ENCODE data around the gene KIFC3.
A peak's percentile ranks its signal among the peaks of the same experiment; 100 is the strongest.

The KIFC3 gene

DNA sequence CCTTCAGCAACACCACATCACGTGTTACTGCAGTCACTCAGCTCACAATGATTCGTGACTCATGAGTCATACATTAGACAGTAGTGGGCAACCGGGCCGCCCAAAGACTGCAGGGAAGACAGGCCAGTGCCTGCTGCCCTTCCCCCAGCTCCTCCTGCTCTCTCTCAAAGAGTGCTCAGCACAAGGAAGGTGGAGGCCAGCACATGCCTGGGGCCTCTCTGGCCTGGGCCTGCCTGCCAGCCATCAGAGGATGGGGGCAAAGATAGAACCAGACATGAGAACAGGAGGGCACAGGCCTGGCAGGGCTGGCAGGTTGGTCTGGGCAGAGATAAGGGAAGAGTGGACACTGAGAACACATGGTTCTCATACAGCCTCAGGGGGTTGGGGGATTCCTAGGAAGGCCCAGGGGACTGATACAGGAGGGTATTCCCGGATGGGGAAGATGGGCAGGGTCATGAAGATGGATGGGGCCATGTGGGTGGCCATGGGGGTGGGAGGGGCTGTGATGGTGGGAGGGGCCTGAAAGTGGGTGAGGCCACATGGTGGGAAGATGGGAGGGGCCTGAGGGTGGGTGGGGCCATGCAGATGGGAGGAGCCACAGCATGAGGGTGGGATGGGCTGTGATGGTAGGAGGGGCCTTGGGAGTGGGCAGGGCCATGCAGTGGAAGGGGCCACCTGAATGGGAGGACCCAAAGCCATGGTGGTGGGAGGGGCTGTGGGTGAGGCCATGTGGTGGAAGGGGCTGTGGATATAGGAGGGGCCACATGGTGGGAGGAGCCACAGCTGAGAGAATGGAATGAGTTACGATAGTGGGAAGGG is 37.7 kb downstream of the KIFC3 start:
- no peak for DNase-seq

DNA sequence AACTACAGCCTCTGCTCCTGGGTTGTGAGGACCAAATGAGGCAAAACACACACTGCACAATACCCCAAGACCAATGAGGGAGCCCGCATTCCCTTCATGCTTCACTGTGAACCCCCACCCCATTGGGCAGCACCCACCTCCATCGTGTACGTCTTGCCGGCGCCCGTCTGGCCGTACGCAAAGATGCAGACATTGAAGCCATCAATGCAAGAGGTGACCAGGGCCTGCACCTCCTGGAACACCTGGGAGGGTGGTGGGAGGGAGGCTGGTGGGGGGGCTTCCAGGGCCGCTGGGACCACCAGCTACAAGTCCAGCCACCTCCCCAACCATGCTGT is 38.3 kb downstream of the KIFC3 start:
- DNase-seq, result no peak

DNA sequence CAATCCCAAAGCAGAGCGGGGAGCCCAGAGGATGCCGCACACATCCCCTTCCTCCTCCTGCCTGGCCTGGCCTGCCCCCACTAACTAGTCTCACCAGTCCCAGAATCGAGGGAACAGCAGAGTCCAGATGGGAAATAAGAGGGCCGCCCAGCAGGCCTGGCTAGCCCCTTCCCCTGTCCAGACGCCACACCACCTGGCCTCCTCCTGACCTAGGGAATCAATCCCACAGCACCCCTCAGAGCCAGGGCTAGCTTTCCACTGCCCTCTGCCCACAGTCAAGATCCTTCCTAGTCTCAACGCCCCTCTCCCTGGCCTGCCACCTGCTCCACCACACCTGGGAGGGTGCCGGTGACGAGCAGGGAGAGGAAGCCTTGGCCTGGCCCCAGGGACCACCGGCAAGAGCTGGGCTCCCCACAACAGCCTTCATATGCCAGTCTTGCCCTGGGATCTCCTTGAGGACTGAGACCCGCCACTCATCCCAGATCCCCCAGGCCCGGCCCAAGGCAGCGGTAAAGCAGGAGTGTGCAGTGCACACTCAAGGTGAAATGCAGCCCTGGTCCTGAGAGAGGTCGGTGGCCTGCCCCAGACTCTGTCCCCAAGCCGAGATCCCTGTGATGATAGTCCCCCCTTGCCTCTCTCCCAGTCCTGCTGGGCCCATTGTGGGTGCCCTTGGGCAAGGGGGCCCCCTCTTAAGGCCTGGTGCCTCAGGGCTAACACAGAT is 38.8 kb downstream of the KIFC3 start:
- no peak for DNase-seq

DNA sequence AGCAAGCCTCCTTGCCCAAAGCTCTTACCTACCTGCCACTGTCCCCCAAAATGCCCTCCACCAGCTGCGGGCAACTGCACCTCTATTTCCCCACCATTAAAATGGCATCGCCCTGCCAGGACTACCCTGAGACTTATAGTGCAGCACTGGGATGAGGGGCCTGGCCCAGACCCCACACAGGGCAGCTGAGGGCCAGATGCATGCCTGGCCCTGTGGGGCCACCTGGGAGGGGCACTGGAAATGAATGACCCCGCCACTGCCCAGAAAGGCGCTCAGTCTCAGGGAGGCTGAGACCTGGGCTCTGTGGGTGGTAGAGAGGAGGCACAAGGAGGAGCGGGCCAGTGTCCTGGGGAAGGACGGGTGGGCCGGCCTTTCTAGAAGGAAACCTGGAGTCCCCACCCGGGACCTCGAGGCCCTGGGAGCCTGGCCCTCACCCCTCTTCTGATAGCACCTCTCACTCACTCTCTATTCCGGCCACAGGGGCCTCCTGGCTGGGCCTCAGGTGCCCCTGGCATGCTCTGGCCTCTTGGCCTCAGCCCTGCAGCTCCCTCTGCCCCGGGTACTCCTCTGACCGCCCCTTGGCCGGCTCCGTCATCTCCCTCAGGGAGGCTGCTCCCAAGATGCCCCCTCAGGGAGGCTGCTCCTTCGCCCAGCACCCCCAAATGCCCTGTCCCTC is 39.8 kb downstream of the KIFC3 start:
- no peak for DNase-seq

DNA sequence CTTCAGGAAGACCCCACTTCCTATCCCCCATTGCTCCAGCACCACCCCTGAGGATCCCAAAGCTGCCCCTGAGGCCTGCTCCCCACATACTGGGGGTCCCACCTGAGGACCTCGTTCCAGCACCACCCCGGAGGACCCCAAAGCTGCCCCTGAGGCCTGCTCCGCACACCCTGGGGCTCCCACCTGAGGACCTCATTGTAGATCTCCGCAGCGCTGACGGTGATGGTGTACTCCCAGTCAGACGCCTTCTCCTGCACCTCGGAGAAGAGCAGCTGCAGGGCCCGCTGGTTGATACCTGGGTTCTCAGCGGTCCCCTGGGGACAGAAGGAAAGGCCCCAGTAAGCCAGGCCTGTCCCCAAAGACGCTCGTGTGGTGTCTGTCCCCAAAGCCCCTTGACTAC is 40.3 kb downstream of the KIFC3 start:
- no peak for DNase-seq

DNA sequence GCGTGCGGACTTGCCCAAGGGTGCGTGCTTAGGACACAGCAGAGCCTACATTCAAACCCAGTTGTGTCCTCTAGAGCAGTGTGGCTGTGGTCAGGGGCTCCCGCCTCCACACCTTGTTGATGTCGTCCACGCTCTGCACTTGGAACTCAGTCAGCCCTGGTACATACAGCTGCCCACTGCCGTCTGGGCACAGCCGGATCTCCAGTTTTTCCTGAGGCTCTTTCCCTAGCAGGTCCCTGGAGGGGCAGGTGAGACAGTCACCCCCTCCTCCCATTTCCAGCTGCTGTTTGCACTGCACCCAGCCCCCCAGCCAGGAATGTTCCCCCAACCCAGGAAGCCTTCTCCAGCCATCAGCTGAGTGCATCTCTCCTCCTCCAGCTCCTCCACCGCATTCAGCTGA is 41.0 kb downstream of the KIFC3 start:
- no peak for DNase-seq

DNA sequence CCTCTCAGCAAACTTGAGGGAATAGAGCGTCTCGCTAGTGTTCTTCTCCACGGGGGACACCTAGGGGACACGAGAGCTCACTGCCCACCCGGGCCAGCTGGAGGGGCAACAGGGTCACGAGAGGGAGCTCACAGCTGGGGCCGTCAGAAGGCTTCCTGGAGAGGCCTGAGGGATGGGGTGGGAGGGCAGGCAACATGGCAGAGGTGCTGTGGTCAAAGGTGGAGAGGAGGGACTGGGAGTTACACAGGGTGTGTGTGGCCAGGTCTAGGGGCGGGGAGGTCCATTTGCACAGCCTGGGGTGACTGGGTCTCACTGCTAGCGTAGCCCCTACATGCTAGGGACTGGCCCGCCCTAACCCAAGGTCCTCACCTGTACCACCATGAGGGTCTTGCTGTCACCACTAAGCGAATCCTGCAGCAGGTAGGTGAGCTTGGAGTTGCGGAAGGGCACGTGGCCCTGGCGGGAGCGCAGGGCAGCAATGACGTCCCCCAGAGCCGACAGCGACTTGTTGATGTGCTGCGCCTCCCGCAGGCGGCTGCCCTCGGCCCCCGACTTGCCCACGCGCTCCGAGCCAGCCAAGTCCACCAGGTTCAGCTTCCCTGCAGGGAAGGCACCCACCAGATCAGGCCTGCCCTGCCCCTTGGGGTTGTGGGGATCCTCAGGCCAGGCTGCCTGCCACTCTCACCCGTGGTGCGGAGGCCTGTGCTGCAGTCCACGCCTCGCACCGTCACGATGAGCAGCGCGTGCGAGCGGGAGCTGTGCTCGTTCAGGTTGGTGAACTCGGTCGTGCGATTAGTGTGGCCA is 41.7 kb downstream of the KIFC3 start:
- DNase-seq, result no peak

DNA sequence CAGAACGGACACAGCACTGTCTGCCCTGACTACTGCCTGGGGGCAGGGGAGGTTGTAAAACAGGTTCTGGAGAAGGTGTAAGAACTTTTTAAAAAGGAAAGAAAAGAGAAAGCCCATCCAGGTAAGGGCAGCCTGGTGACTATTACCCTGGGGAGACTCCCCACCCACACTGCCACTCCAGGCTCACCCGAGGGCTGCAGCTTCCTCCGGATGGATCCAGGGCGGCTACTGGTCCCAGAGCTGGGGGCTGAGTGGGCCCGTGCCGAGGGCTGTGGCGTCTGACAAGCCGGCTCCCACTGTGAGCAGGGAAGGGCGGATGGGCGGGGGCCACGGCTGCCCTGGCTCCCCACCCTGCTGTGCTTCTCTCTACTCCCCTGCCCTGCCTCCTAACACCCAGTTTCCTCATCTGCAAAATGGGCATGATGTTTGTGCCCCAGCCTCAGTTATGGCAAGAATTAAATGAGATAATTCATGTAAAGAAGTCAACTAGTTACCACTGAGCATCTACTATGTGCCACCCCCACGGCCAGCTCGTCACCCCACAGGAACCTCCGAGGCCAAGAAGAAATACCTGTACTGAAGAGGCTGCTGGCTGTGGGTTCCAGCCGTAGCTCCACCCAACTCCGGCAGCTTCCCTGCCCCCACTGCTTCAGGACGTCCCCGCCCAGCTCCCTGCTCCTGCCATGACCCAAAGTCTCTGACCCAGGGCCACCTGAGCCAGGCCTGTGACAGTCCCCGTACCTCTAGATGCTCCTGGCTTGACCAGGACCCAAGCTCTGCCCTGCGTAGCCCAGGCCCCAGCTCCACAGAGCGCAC is 42.5 kb downstream of the KIFC3 start:
- no peak for DNase-seq

DNA sequence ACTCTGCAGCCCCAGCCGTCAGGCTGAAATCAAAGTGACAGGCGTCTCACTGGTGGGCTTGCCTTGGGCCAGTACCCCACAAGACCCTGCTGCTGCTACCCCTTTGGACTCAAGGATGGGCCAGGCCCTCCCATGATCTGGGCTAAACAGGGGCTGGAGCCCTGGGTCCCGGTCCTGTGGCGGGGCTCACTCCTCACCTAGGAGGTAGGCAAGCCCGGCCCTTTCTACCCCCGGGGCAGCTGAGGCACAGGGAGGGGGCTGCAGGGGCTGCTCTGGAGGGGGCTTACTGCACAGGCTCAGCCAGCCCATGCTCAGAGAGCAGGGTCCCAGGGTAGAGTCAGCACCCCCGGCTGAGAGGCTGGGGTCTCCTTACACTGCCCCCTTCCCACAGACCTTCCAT is 43.2 kb downstream of the KIFC3 start:
- DNase-seq, result no peak

DNA sequence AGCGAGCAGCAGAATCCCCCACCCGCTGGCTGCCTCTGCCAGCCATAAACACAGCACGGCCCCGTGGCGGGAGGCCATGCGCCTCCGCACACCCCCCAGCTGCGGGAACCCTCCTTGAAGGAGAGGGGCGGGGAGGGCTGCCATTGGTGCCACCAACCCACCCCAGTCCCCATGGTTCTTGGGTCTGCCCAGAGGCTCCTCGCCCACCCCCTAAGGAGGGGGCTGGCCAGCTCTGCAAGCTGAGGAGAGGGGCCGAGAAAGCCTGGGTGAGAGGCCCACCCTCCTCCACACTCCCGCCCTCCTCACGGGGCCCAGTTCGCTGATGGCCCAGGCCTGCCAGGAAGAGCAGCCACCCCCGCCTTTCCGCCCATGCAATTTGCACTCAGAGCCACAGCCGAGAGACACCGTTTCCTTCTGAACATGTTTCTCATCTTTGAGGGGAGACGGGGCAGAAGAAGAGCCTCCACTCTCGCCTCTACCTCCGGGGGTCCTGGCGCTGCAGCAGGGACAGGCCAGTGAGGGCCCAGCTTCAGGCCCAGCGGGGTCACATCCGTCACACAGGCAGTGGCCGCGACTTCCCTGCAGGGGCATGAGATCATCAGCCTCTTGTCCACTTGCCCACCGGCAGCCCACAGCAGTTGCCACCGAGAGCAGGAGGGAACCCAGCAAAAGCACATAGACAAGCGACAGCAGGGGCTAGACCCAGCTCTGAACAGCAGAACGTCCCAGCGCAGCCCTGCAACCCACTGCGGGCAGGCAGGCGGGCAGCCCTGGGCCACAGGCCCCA is 43.8 kb downstream of the KIFC3 start:
- no peak for DNase-seq

DNA sequence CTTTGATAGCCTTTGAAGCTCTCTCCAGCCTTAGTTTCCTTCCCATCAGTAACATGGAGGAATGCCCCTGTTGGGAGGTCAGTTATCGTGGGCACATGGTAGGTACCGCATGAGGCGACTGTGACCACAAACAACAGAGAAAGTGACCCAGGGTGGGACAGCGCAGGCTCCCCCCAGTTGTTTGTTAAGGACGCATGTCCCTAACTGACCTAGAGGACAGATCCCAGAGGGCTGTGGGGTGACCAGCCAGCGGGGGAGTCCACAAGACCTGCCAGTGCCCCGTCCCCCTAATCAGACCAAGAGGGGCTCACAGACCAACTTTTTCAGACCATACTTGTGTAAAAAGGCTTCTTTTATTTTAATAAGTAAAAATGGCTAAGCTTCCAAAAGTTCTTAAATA is 44.4 kb downstream of the KIFC3 start:
- DNase-seq, result no peak

DNA sequence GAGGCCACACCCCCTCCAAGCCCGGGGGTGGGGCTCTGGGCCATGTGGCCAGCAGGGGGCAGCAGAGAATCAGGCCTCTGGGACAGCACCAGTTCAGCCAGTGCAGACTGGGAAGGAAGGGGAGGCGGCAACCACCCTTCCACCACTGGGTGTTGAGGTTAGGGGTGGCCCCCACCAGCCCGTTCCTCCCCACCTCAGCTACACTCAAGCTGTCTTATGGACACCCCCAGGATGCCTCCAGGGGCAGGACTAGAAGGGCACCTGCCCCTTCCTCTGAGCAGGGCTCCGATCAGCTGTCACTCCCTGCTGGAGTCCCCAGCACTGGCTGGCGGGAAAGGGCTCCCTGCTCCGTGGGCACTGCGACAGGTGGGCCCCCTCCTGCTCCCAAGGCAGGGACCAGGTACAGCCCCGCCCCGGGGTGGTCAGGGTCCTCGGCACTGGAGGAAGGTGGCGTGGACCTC is 44.9 kb downstream of the KIFC3 start:
- DNase-seq, result peak; percentile 87

DNA sequence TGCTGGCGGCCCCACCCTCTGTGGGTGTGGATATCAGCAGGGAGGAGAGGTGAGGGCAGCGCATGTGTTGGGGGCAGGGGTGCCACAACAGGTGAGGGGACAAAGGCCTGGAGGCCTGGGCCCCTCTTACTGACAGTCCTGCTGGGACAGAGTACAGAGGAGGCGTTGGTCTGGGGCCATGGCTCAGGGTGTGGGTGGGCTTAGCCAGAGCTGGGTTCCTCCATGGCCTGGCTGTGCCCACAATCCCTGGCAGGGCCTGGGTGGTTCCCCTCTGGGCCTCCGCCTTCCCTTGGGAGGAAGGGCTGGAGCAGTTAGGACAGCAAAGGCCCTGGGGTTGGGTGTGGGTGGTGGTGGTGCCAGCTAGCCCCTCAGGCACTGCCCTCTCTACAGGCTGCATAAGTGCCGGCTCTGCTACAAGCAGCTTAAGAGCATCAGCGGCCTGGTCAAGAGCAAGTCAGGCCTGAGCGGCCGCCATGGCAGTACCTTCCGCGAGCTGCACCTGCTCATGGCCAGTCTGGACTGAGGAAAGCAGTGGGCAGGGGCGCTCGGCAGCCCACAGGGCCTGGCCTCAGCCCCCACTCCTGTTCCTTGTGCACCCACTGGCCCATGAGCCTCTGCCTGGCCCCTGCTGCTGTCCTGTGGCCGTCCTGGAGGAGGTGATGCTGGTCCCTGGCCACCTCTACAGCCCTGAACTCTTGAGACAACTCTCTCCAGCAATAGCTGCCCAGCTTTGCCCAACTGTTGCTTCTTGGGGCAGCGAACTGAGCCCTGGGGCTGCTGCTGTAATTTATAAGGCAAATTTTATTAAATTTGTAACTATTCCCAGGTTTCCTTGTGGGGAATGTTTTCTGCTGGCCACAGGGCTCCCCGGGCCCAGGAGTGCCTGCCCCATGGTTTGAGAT is 45.6 kb downstream of the KIFC3 start:
- no peak for DNase-seq

DNA sequence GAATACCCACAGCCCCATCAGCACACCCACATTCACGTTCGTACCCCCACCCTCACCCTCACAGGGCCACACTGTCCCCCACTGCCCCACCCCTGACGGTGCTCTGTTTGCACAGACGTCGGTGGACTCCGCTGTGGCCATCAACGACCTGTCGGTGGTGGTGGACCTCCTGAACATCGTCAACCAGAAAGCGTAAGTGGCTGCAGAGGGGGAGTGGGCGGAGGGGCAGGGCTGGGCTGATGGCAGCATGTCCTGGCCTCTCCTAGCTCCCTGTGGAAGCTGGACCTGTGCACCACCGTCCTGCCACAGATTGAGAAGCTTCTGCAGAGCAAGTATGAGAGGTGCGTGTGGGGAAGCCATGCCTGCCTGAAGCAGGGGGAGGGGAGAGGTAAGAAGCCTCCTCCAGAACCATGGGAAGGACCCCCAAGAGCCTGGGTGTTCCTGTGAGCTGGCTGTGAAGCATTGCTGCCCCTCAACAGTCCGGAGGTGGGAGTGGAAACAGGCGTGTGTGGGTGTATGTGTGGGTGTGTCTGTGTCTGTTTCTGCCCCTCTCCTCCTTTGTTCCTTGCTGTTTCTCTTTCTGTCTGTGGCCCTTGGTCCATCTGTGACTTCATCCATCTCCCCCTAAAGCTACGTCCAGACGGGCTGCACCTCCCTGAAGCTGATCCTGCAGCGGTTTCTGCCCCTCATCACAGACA is 46.4 kb downstream of the KIFC3 start:
- no peak for DNase-seq

DNA sequence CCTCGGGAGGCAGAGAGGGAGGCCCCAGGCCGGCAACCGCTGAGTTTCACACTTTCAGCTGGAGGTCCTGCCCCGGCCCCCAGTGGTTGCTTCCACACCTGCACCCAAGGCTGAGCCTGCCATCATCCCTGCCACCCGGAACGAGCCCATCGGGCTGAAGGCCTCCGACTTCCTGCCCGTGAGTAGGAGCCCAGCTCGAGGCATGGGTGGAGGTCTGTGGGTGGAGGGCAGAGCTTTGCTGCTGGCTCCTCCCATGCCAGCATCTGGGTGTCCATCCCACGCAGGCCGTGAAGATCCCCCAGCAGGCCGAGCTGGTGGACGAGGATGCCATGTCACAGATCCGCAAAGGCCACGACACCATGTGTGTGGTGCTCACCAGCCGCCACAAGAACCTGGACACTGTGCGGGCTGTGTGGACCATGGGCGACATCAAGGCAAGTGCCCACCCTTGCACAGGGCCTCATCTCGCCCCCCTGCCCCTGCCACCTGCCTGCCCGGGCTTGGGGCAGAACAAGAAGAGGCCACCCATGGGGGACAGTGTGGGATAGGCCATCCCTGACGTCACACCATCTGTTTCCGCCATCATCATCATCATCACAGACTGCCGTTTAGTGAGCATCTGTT is 47.1 kb downstream of the KIFC3 start:
- DNase-seq, result no peak

DNA sequence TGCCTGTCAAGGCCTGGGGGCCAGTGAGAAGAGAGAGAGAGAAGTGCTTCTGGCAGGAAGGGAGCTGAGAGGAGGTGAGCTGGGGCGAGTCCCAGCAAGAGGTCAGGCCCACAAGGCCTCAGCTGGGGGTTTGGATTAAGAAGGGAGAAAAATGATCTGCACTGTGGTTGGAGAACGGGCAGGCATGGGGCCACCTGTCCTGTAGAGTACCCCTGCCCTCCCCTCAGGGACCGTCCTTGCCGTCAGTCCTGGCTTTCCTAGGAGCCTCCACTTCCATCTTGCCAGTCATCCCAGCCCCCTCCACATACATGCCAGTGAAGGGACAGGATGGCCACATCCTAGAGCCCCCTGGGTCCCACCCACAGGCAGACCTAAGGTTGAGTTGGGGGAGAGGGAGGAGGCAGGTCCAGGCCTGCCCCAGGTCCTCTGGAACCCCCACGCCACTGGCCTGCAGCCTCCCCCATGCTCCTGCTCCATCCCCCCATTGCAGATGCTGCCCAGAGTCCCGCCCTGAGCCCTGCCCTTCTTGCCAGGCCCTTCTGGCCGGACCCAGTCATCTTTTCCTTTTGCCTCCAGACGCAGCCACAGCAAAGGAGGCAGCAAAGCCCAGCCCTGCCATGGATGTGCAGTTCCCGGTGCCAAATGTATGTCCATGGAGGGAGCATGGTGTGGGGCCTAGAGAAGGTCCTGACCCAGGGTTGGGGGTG is 47.8 kb downstream of the KIFC3 start:
- DNase-seq, result no peak

DNA sequence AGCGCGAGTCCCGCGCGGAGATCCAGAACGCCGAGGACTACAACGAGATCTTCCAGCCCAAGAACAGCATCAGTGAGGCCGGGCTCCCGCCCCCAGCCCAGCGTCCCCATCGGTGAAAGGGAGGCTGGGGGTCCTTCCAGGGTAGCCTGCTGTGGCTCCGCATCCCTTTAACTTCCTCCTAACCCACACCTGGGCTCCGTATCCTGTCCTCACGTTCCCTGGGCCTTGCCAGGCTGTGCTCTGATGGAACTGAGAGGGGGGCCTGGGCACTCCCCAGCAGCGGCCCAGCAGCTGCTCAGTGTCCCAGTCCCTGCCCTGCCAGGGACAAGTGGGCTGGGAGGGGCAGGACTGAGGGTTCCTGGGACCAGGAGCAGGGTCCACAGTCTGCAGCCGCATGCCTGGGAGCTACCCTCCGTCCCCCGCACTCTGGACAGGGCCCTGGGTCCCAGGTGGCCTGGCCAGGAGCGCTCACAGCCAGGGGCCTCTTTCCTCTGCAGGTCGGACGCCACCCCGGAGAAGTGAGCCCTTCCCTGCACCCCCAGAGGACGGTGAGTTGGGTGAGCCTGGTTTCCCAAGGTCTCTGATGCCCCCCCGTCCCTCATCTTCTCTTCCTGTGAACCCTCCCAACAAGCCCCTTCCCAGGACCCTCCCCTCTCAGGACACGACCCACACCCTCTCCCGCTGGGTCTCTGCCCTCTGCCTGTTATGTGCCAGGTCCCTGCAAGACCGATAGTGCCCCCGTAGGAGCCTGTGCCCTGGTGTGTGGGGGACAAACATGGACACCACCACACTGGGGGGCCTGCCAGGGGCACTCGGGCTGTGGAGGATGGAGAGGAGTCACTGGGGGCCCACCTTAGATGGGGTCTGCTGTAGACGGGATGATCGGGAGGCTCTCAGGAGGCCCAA is 48.6 kb downstream of the KIFC3 start:
- DNase-seq, result no peak

Measured in eye (tissue), 1 donor.